ENCODE measurements around the gene LONRF3.

LONRF3 gene

GRCh38 chrX:118948270-118948669 is 26.1 kb upstream of the LONRF3 start:
- ChIA-PET POLR2A (ENCODE audit: low non-redundant PET) (no interaction called here), CTCF (no interaction called here)
- no peak overlapping the region for H3K27ac ChIP-seq
- TF ChIP-seq CTCF (conservative IDR thresholded peaks at IDR 0.05; ENCODE audit: low read depth) = no peak
- DNase-seq (ENCODE audit: low spot score) = no peak

- ChIA-PET POLR2A (ENCODE audit: low non-redundant PET) (no interaction called here), CTCF (no interaction called here)
- DNase-seq (ENCODE audit: low spot score) = no peak
- H3K27ac ChIP-seq = no peak overlapping the region
- TF ChIP-seq CTCF (conservative IDR thresholded peaks at IDR 0.05; ENCODE audit: low read depth) = no peak
These were observed 12.4 kb upstream of the LONRF3 start for GRCh38 chrX:118961866-118962560.

DNA sequence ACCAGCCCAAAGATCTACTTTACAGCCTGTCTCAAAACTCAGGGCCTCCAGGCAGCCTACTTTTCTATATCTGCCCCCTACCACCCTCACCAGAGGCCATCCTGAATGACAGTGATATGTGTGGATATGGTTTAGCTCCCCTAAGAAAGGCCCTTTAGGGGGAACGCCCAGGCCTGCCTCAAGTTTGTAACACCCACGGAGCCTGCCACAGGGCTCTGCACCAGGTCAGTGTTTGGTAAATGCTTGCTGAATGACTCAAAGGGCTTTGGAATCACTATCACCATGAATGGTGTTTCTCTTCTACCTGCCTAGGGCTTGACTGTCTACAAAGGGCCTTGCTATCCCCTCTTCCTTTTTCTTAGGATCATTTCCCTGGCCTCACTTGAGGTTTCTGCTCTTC is 11.3 kb upstream of the LONRF3 start:
- ChIA-PET POLR2A (ENCODE audit: low non-redundant PET) (no interaction called here), CTCF (no interaction called here)
- H3K27ac ChIP-seq = no peak overlapping the region
- no peak for DNase-seq (ENCODE audit: low spot score)
- TF ChIP-seq CTCF (conservative IDR thresholded peaks at IDR 0.05; ENCODE audit: low read depth) = no peak

- ChIA-PET CTCF (no interaction called here), POLR2A (ENCODE audit: low non-redundant PET) (no interaction called here)
- TF ChIP-seq CTCF (conservative IDR thresholded peaks at IDR 0.05; ENCODE audit: low read depth) = no peak
These were observed 10.2 kb upstream of the LONRF3 start for GRCh38 chrX:118964252-118964651.

GRCh38 chrX:118965395-118965794 is 9.0 kb upstream of the LONRF3 start:
- no peak for DNase-seq (ENCODE audit: low spot score)
- POLR2A ChIA-PET (ENCODE audit: low non-redundant PET) = no interaction called here
- CTCF ChIA-PET = no interaction called here
- H3K27ac ChIP-seq = no peak overlapping the region
- no peak for TF ChIP-seq CTCF (conservative IDR thresholded peaks at IDR 0.05; ENCODE audit: low read depth)

More at GRCh38 chrX:118964252-118964651, 10.2 kb upstream of the LONRF3 start:
- H3K27ac ChIP-seq = no peak overlapping the region
- DNase-seq (ENCODE audit: low spot score) = no peak

DNA sequence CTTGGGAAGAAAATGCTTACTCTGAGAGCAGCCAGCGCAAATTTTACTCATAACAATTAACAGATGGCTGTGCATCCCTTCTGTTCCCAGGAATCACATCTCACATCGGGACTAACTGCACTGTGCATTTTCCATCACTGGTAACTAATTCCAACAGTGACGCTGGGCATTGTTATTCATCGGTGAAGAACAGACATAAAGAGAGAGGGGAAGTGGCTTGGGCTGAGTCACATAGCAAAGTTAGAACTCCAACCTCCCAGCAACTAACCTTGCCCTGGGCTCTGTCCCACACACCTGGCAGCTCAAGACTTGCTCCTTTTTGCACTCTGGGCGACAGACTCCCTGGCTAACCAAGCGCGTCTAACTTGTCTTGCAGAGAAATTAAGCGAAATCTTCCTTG is 6.4 kb upstream of the LONRF3 start:
- POLR2A ChIA-PET (ENCODE audit: low non-redundant PET) = no interaction called here
- H3K27ac ChIP-seq = no peak overlapping the region
- peak; percentile 26 for DNase-seq (ENCODE audit: low spot score)
- TF ChIP-seq CTCF (conservative IDR thresholded peaks at IDR 0.05; ENCODE audit: low read depth) = no peak
- CTCF ChIA-PET = no interaction called here
